HCT116 (cell line): Measurements from ENCODE around the gene KIAA1328. TPM values are rescaled to one million over a fixed set of nuclear protein-coding genes. Genes with fewer than 3 reads are reported as not detected.

Experiments
- ATAC-seq: fragments of 200-7000 bp; cut with Tn5 transposase; 2 replicates; pipeline ENCODE4 v1.9.1; 2020; ENCODE audit warnings: mild to moderate bottlenecking, moderate library complexity
- BruUV-seq: library from RNA; stranded (reverse); fragments of 400-500 nt; replicated peaks from 2 replicates; lab custom pipeline; 2021; lab: Mats Ljungman, UMichigan
- CTCF ChIA-PET: fragments of 300-600 bp; sonication (Branson Sonifier 250); formaldehyde crosslinking; loops from one replicate; lab custom pipeline; 2021; ENCODE audit warnings: antibody characterized with exemption; lab: Charles Lee
- POLR2A ChIA-PET: fragments of 300-600, 350-600 bp; sonication (Branson Sonifier 250); formaldehyde crosslinking; loops from one replicate; lab custom pipeline; 2021; ENCODE audit warnings: antibody characterized with exemption; lab: Charles Lee
- RAD21 ChIA-PET, 2 experiments: fragments of 300-600 bp; sonication (Branson Sonifier 250); formaldehyde crosslinking; loops; one replicate each; lab custom pipeline; 2023; ENCODE audit warnings: low total read pairs in 2 of 2; ENCODE audit not compliant: uncharacterized antibody in 2 of 2, unreplicated experiment in 2 of 2, low non-redundant PET in 1 of 2; lab: Charles Lee
- DNase-seq: peaks from one replicate; pipeline ENCODE4 v3.0.0-alpha.2; 2010; ENCODE audit warnings: low read depth, low spot score
- H2AFZ ChIP-seq: fragments of 200-600 bp; shearing (Covaris generic), sonication (generic); 2 replicates; pipeline ENCODE4 v1.6.1; 2017; ENCODE audit warnings: low read depth, mixed run types, mixed read lengths, antibody characterized with exemption, low read length; ENCODE audit not compliant: poor library complexity, severe bottlenecking
- H3K27ac ChIP-seq: 2 replicates; pipeline ENCODE4 v1.5.1; 2012; ENCODE audit warnings: low read depth, low read length
- H3K27me3 ChIP-seq: fragments of 200-600 bp; sonication (generic); 2 replicates; pipeline ENCODE4 v1.6.1; 2016; ENCODE audit warnings: mixed run types, low read length, mixed read lengths; ENCODE audit not compliant: insufficient read depth
- H3K36me3 ChIP-seq, 2 experiments: fragments of 200-500 bp in 1 of 2; fragments of 200-600 bp in 1 of 2; sonication (Bioruptor generic) in 1 of 2; sonication (generic) in 1 of 2; 2 replicates each; pipeline versions ENCODE4 v1.5.1 to v1.6.1; 2014 to 2016; ENCODE audit warnings: low read length in 2 of 2, inconsistent platforms in 1 of 2, mixed read lengths in 1 of 2, mixed run types in 1 of 2; ENCODE audit not compliant: insufficient read depth in 2 of 2, control insufficient read depth in 1 of 2
- H3K4me1 ChIP-seq, 2 experiments: fragments of 200-600 bp in 1 of 2; sonication (generic) in 1 of 2; 2 replicates each; pipeline versions ENCODE4 v1.5.1 to v1.6.1; 2012 to 2017; ENCODE audit warnings: low read length in 2 of 2, inconsistent platforms in 1 of 2, mild to moderate bottlenecking in 1 of 2, mixed read lengths in 1 of 2, mixed run types in 1 of 2, moderate library complexity in 1 of 2; ENCODE audit not compliant: insufficient read depth in 2 of 2, control insufficient read depth in 1 of 2
- H3K4me2 ChIP-seq: fragments of 200-600 bp; sonication (generic); 2 replicates; pipeline ENCODE4 v1.6.1; 2017; ENCODE audit warnings: mixed run types, low read length, mixed read lengths
- H3K4me3 ChIP-seq, 2 experiments: fragments of 200-600 bp in 1 of 2; sonication (generic) in 1 of 2; replicated peaks in 1 of 2; 2 replicates each; pipeline ENCODE4 v1.5.1; 2011 to 2016; ENCODE audit warnings: low read length in 2 of 2, control low read depth in 1 of 2, low read depth in 1 of 2, mild to moderate bottlenecking in 1 of 2, mixed read lengths in 1 of 2, mixed run types in 1 of 2
- H3K79me2 ChIP-seq: fragments of 200-600 bp; sonication (generic); 2 replicates; pipeline ENCODE4 v1.6.1; 2017; ENCODE audit warnings: mild to moderate bottlenecking, mixed run types, low read length, moderate library complexity, mixed read lengths; ENCODE audit not compliant: insufficient read depth
- H3K9ac ChIP-seq: fragments of 200-600 bp; sonication (generic); 2 replicates; pipeline ENCODE4 v1.6.1; 2016; ENCODE audit warnings: low read length, mixed read lengths
- H3K9me2 ChIP-seq: fragments of 200-600 bp; sonication (generic), shearing (Covaris generic); 2 replicates; pipeline ENCODE4 v1.6.1; 2017; ENCODE audit warnings: mixed run types, mild to moderate bottlenecking, moderate library complexity; ENCODE audit not compliant: insufficient read depth
- H3K9me3 ChIP-seq, 2 experiments: fragments of 200-500 bp in 1 of 2; fragments of 200-600 bp in 1 of 2; sonication (Bioruptor generic) in 1 of 2; sonication (generic) in 1 of 2; 2 replicates each; pipeline ENCODE4 v1.6.1; 2014 to 2017; ENCODE audit warnings: low read length in 2 of 2, mixed read lengths in 2 of 2, inconsistent platforms in 1 of 2, low read depth in 1 of 2, mild to moderate bottlenecking in 1 of 2, mixed run types in 1 of 2, moderate library complexity in 1 of 2; ENCODE audit not compliant: control insufficient read depth in 1 of 2, insufficient read depth in 1 of 2
- H4K20me1 ChIP-seq: fragments of 200-600 bp; sonication (generic), shearing (Covaris generic); 2 replicates; pipeline ENCODE4 v1.6.1; 2017; ENCODE audit warnings: mixed run types, mild to moderate bottlenecking, moderate library complexity; ENCODE audit not compliant: insufficient read depth
- ATF3 ChIP-seq: IDR thresholded peaks from 2 replicates; pipeline ENCODE4 v1.6.1; 2012
- CBX3 ChIP-seq: IDR thresholded peaks from 2 replicates; pipeline ENCODE4 v1.6.1; 2012; ENCODE audit warnings: low read depth
- CTCF ChIP-seq, 3 experiments: fragments of 200-600 bp in 1 of 3; sonication (generic) in 1 of 3; IDR thresholded peaks in 2 of 3; conservative IDR thresholded peaks in 1 of 3; 2 replicates each; pipeline ENCODE4 v1.5.1; 2012 to 2017; ENCODE audit warnings: low read depth in 2 of 3, low read length in 2 of 3, antibody characterized with exemption in 1 of 3, borderline replicate concordance in 1 of 3, control low read depth in 1 of 3, mild to moderate bottlenecking in 1 of 3, mixed read lengths in 1 of 3, mixed run types in 1 of 3, moderate library complexity in 1 of 3; ENCODE audit not compliant: insufficient read depth in 1 of 3
- EGR1 ChIP-seq: IDR thresholded peaks from 2 replicates; pipeline ENCODE4 v1.6.1; 2012; ENCODE audit warnings: low read depth
- ELF1 ChIP-seq: IDR thresholded peaks from 2 replicates; pipeline ENCODE4 v1.6.1; 2012; ENCODE audit warnings: low read depth, borderline replicate concordance
- EZH2 ChIP-seq: fragments of 200-600 bp; sonication (generic); IDR thresholded peaks from 2 replicates; pipeline ENCODE4 v1.6.1; 2017; ENCODE audit warnings: antibody characterized with exemption, mixed run types
- FOSL1 ChIP-seq: IDR thresholded peaks from 2 replicates; pipeline ENCODE4 v1.6.1; 2012; ENCODE audit warnings: low read depth
- MAX ChIP-seq: IDR thresholded peaks from 2 replicates; pipeline ENCODE4 v1.6.1; 2012
- POLR2AphosphoS5 ChIP-seq: IDR thresholded peaks from 2 replicates; pipeline ENCODE4 v1.6.1; 2011; ENCODE audit warnings: mild to moderate bottlenecking, low read depth, low read length, moderate library complexity
- RAD21 ChIP-seq: IDR thresholded peaks from 2 replicates; pipeline ENCODE4 v1.6.1; 2012; ENCODE audit warnings: low read depth, mild to moderate bottlenecking
- REST ChIP-seq: IDR thresholded peaks from 2 replicates; pipeline ENCODE4 v1.6.1; 2012; ENCODE audit warnings: low read depth
- SIN3A ChIP-seq: IDR thresholded peaks from 2 replicates; pipeline ENCODE4 v1.6.1; 2012; ENCODE audit warnings: low read depth
- TCF7L2 ChIP-seq: IDR thresholded peaks from 2 replicates; pipeline ENCODE4 v1.7.0; 2011; ENCODE audit warnings: borderline replicate concordance, inconsistent platforms; ENCODE audit not compliant: insufficient read depth, insufficient read length; ENCODE audit errors: extremely low read depth
- YY1 ChIP-seq: IDR thresholded peaks from 2 replicates; pipeline ENCODE4 v1.6.1; 2011; ENCODE audit warnings: low read length, low read depth, moderate library complexity, mild to moderate bottlenecking; ENCODE audit not compliant: insufficient replicate concordance; ENCODE audit errors: extremely low read depth
- ZBTB33 ChIP-seq: IDR thresholded peaks from 2 replicates; pipeline ENCODE4 v1.6.1; 2011; ENCODE audit warnings: mild to moderate bottlenecking, low read length, moderate library complexity; ENCODE audit not compliant: insufficient replicate concordance; ENCODE audit errors: extremely low read depth
- ZFX ChIP-seq: fragments of 450-650 bp; IDR thresholded peaks from 2 replicates; pipeline ENCODE4 v1.6.1; 2017
- ZNF274 ChIP-seq: fragments of 200-500 bp; sonication (Bioruptor generic); IDR thresholded peaks from 2 replicates; pipeline ENCODE4 v1.6.1; 2014; ENCODE audit warnings: mild to moderate bottlenecking, low read depth, low read length, inconsistent platforms
- intact Hi-C: fragments of 100-400 bp; cut with micrococcal nuclease; formaldehyde crosslinking; loops from 2 replicates; pipeline ENCODE4 v1.10.0; 2022
- total RNA-seq: library from RNA; stranded (reverse); gene quantifications from one replicate; pipeline ENCODE4 v1.2.1, GENCODE V29; 2021; ENCODE audit not compliant: unreplicated experiment

Gene KIAA1328
- total RNA-seq, 1 experiment from 2014 or later = 5.2 TPM

GRCh38 chr18:36901277-36901701, 72.4 kb downstream of the KIAA1328 start:
- Histone ChIP-seq H3K9ac (no peak overlapping the region), H3K27ac (no peak overlapping the region), H2AFZ (no peak overlapping the region), H3K9me3 (no peaks in the 10 kb centered on the region; a peak in 1 of 4 replicates), H3K79me2 (no peaks in the 10 kb centered on the region), H3K4me1 (no peaks in the 10 kb centered on the region), H3K27me3 (no peaks in the 10 kb centered on the region)
- intact Hi-C loops = no loop called here
- RAD21 ChIA-PET = no interaction called here
- DNase-seq (no peak), ATAC-seq (no peak)
- POLR2A ChIA-PET = no interaction called here
- CTCF ChIA-PET = interaction anchor here (1.1 kb wide), 1 partner anchor 213 kb away, joined by 3 read pairs; no protein-coding TSS in a partner anchor
- TF ChIP-seq RAD21 (no peak), ELF1 (no peak), REST (no peak), YY1 (no peak), MAX (no peak), CTCF (IDR thresholded peaks at IDR 0.05 in 2 of 3, conservative IDR thresholded peaks at IDR 0.05 in 1 of 3; ENCODE audit: borderline replicate concordance in 1 of 3, insufficient read depth in 1 of 3, low read depth in 2 of 3, low read length in 2 of 3) (no peak), SIN3A (no peak), ZBTB33 (no peak), ATF3 (no peak), POLR2AphosphoS5 (no peak), ZNF274 (no peak), EGR1 (no peak), TCF7L2 (no peak), FOSL1 (no peak), CBX3 (no peak), EZH2 (no peak), ZFX (no peak)
- TF ChIP-seq, all 23 proteins: peak for 0
- Histone ChIP-seq H3K9me2 (no peaks in the 10 kb centered on the region), H4K20me1 (no peaks in the 10 kb centered on the region), H3K36me3 (no peaks in the 10 kb centered on the region), H3K4me3 (no peak overlapping the region), H3K4me2 (no peak overlapping the region)
- BruUV-seq = no TSS peak
